Astrocyte (in vitro differentiated cells and primary cell): Measurements from ENCODE around the gene RPN2. TPM values are rescaled to one million over a fixed set of nuclear protein-coding genes. Genes with fewer than 3 reads are reported as not detected.
A peak's percentile ranks its signal among the peaks of the same experiment; 100 is the strongest.

Source experiments
- DNase-seq: peaks from one replicate; pipeline ENCODE4 v3.0.0-alpha.2; 2010; ENCODE audit warnings: low read depth
- FAIRE-seq: peaks from 2 replicates; lab custom pipeline; 2011; peaks lifted over from hg19 to GRCh38; lab: Jason Lieb, UNC
- H2AFZ ChIP-seq: 2 replicates; pipeline ENCODE4 v1.6.0; 2012; ENCODE audit warnings: low read depth, low read length, inconsistent platforms
- H3K27ac ChIP-seq: 2 replicates; pipeline ENCODE4 v1.5.1; 2011; ENCODE audit warnings: low read depth, low read length, inconsistent platforms
- H3K27me3 ChIP-seq: 2 replicates; pipeline ENCODE4 v1.6.0; 2011; ENCODE audit warnings: low read length, inconsistent platforms; ENCODE audit not compliant: insufficient read depth
- H3K36me3 ChIP-seq: 2 replicates; pipeline ENCODE4 v1.5.1; 2011; ENCODE audit warnings: low read length, inconsistent platforms; ENCODE audit not compliant: insufficient read depth
- H3K4me1 ChIP-seq: 2 replicates; pipeline ENCODE4 v1.5.1; 2011; ENCODE audit warnings: low read length, inconsistent platforms; ENCODE audit not compliant: insufficient read depth
- H3K4me2 ChIP-seq: 2 replicates; pipeline ENCODE4 v1.6.0; 2012; ENCODE audit warnings: low read length, inconsistent platforms
- H3K4me3 ChIP-seq: 2 replicates; pipeline ENCODE4 v1.5.1; 2011; ENCODE audit warnings: low read depth, mild to moderate bottlenecking, low read length, inconsistent platforms; ENCODE audit not compliant: insufficient read depth
- H3K79me2 ChIP-seq: 2 replicates; pipeline ENCODE4 v1.6.0; 2012; ENCODE audit warnings: mild to moderate bottlenecking, low read length, inconsistent platforms; ENCODE audit not compliant: insufficient read depth
- H3K9ac ChIP-seq: 2 replicates; pipeline ENCODE4 v1.6.0; 2012; ENCODE audit warnings: mild to moderate bottlenecking, low read length, inconsistent platforms
- H3K9me3 ChIP-seq: 2 replicates; pipeline ENCODE4 v1.5.1; 2012; ENCODE audit warnings: low read depth, mild to moderate bottlenecking, low read length, inconsistent platforms; ENCODE audit not compliant: insufficient read depth
- H4K20me1 ChIP-seq: 2 replicates; pipeline ENCODE4 v1.6.0; 2012; ENCODE audit warnings: low read length, inconsistent platforms; ENCODE audit not compliant: insufficient read depth
- H3K27ac Mint-ChIP-seq: one replicate; pipeline ENCODE4 v1.8.0; 2021; ENCODE audit warnings: mild to moderate bottlenecking, mixed read lengths; ENCODE audit not compliant: unreplicated experiment
- H3K27me3 Mint-ChIP-seq: one replicate; pipeline ENCODE4 v1.8.0; 2021; ENCODE audit warnings: low read depth, mixed read lengths; ENCODE audit not compliant: unreplicated experiment
- H3K36me3 Mint-ChIP-seq: one replicate; pipeline ENCODE4 v1.8.0; 2021; ENCODE audit warnings: low read depth, mixed read lengths; ENCODE audit not compliant: unreplicated experiment
- H3K4me1 Mint-ChIP-seq: one replicate; pipeline ENCODE4 v1.8.0; 2021; ENCODE audit warnings: low read depth, mixed read lengths; ENCODE audit not compliant: unreplicated experiment
- H3K4me3 Mint-ChIP-seq: one replicate; pipeline ENCODE4 v1.8.0; 2021; ENCODE audit warnings: mild to moderate bottlenecking, moderate library complexity, mixed read lengths; ENCODE audit not compliant: unreplicated experiment
- H3K9me3 Mint-ChIP-seq: one replicate; pipeline ENCODE4 v1.8.0; 2021; ENCODE audit warnings: mild to moderate bottlenecking, mixed read lengths; ENCODE audit not compliant: unreplicated experiment
- CTCF ChIP-seq: IDR thresholded peaks from 2 replicates; pipeline ENCODE4 v1.5.1; 2011; ENCODE audit warnings: low read depth, mild to moderate bottlenecking, inconsistent platforms, low read length, moderate library complexity; ENCODE audit not compliant: insufficient read depth
- EZH2 ChIP-seq: IDR thresholded peaks from 2 replicates; pipeline ENCODE4 v1.6.1; 2012; ENCODE audit warnings: mild to moderate bottlenecking, low read length, inconsistent platforms; ENCODE audit not compliant: insufficient read depth
- total RNA-seq: library from RNA; stranded (reverse); gene quantifications from 2 replicates; pipeline ENCODE4 v1.2.1, GENCODE V29; 2021

Gene RPN2
- total RNA-seq, 1 donor from 2014 or later: 259 TPM

GRCh38 chr20:37201827-37202162 lies 22.7 kb downstream of the RPN2 start:
- Mint-ChIP-seq H3K27ac (peak overlapping the region; percentile 86), H3K4me1 (peaks cover 27% of the 10 kb centered on the region), H3K4me3 (peak overlapping the region; percentile 55), H3K9me3 (no peaks in the 10 kb centered on the region), H3K27me3 (no peaks in the 10 kb centered on the region), H3K36me3 (peaks cover 23% of the 10 kb centered on the region)
- Histone ChIP-seq H3K79me2 (peaks cover 53% of the 10 kb centered on the region), H3K4me3 (peak overlapping the region; percentile 20), H2AFZ (no peak overlapping the region), H4K20me1 (peaks cover 75% of the 10 kb centered on the region), H3K27me3 (no peaks in the 10 kb centered on the region), H3K4me2 (peak overlapping the region; percentile 79), H3K36me3 (peaks cover 47% of the 10 kb centered on the region), H3K27ac (peak overlapping the region; percentile 91), H3K9me3 (no peaks in the 10 kb centered on the region), H3K9ac (peak overlapping the region; percentile 75), H3K4me1 (peaks cover 15% of the 10 kb centered on the region)
- TF ChIP-seq CTCF (no peak), EZH2 (no peak)
- DNase-seq (no peak), FAIRE-seq (no peak)

GRCh38 chr20:37202267-37202943 lies 23.3 kb downstream of the RPN2 start:
- peaks cover 53% of the 10 kb centered on the region for H3K36me3 ChIP-seq
- Mint-ChIP-seq H3K9me3 (no peaks in the 10 kb centered on the region), H3K4me3 (no peak overlapping the region), H3K36me3 (peaks cover 25% of the 10 kb centered on the region), H3K4me1 (peaks cover 27% of the 10 kb centered on the region), H3K27ac (peak overlapping the region; percentile 91), H3K27me3 (no peaks in the 10 kb centered on the region)
- FAIRE-seq (peak; percentile 92), DNase-seq (peak; percentile 97)
- H3K79me2 ChIP-seq: peaks cover 46% of the 10 kb centered on the region
- peak overlapping the region; percentile 91 for H3K27ac ChIP-seq
- H3K9me3 ChIP-seq: no peaks in the 10 kb centered on the region
- H3K4me1 ChIP-seq: peaks cover 15% of the 10 kb centered on the region
- peak overlapping the region; percentile 75 for H3K9ac ChIP-seq
- H2AFZ ChIP-seq: no peak overlapping the region
- TF ChIP-seq CTCF (peak; percentile 98), EZH2 (no peak)
- H3K4me3 ChIP-seq: peak overlapping the region; percentile 20
- no peaks in the 10 kb centered on the region for H3K27me3 ChIP-seq
- peaks cover 69% of the 10 kb centered on the region for H4K20me1 ChIP-seq
- H3K4me2 ChIP-seq: peak overlapping the region; percentile 79

GRCh38 chr20:37204056-37204455 lies 24.9 kb downstream of the RPN2 start:
- Histone ChIP-seq H3K4me2 (no peak overlapping the region), H3K4me1 (peaks cover 15% of the 10 kb centered on the region), H3K27ac (no peak overlapping the region), H3K27me3 (no peaks in the 10 kb centered on the region), H3K4me3 (no peak overlapping the region), H2AFZ (no peak overlapping the region), H3K9me3 (no peaks in the 10 kb centered on the region), H3K79me2 (peaks cover 30% of the 10 kb centered on the region), H3K36me3 (peaks cover 48% of the 10 kb centered on the region), H4K20me1 (peaks cover 56% of the 10 kb centered on the region), H3K9ac (no peak overlapping the region)
- FAIRE-seq (no peak), DNase-seq (no peak)
- Mint-ChIP-seq H3K27ac (no peak overlapping the region), H3K36me3 (peaks cover 19% of the 10 kb centered on the region), H3K27me3 (no peaks in the 10 kb centered on the region), H3K9me3 (no peaks in the 10 kb centered on the region), H3K4me1 (peaks cover 27% of the 10 kb centered on the region), H3K4me3 (no peak overlapping the region)
- TF ChIP-seq CTCF: no peak
- TF ChIP-seq EZH2: no peak
